ENCODE measurements around the gene APCDD1L. TPM values are rescaled to one million over a fixed set of nuclear protein-coding genes. Genes with fewer than 3 reads are reported as not detected.
"Not testable (repeated sequence)": the region's sequence is repeated elsewhere in the genome, so short reads cannot be mapped to it uniquely, and the experiment has no call there.

The APCDD1L gene
- total RNA-seq, 1 donor from 2014 or later: 5.1 TPM

DNA sequence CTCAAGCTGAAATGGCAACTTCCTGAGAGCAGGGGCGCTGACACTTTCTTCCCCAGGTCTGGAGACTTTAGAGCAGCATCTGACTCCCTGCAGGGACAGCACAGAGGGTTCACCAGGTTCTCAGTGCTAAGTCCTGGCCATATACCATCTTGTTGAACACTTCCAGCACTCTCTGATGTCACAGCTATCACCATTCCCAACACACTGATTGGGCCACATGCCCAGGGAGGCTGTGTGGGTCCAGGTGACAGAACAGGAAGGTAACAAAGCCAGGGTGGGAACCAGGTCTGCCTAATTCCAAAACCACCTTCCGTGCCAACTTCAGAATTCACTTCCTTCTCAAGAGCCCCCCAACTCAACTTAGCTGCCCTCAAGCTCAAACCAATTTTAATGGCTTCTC is 4.3 kb downstream of the APCDD1L start:
- no peak for DNase-seq (ENCODE audit: low read depth)
- Histone ChIP-seq H3K36me3 (ENCODE audit: control insufficient read depth, insufficient read depth, low read length) (no peaks in the 10 kb centered on the region), H3K4me3 (ENCODE audit: low read depth, low read length) (no peak overlapping the region), H3K27me3 (ENCODE audit: control insufficient read depth, insufficient read depth, low read length) (peaks cover 15% of the 10 kb centered on the region)
- TF ChIP-seq, protein P1, sequence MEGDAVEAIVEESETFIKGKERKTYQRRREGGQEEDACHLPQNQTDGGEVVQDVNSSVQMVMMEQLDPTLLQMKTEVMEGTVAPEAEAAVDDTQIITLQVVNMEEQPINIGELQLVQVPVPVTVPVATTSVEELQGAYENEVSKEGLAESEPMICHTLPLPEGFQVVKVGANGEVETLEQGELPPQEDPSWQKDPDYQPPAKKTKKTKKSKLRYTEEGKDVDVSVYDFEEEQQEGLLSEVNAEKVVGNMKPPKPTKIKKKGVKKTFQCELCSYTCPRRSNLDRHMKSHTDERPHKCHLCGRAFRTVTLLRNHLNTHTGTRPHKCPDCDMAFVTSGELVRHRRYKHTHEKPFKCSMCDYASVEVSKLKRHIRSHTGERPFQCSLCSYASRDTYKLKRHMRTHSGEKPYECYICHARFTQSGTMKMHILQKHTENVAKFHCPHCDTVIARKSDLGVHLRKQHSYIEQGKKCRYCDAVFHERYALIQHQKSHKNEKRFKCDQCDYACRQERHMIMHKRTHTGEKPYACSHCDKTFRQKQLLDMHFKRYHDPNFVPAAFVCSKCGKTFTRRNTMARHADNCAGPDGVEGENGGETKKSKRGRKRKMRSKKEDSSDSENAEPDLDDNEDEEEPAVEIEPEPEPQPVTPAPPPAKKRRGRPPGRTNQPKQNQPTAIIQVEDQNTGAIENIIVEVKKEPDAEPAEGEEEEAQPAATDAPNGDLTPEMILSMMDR (IDR thresholded peaks at IDR 0.05; ENCODE audit: insufficient read depth, low read length, poor library complexity, severe bottlenecking): no peak

DNA sequence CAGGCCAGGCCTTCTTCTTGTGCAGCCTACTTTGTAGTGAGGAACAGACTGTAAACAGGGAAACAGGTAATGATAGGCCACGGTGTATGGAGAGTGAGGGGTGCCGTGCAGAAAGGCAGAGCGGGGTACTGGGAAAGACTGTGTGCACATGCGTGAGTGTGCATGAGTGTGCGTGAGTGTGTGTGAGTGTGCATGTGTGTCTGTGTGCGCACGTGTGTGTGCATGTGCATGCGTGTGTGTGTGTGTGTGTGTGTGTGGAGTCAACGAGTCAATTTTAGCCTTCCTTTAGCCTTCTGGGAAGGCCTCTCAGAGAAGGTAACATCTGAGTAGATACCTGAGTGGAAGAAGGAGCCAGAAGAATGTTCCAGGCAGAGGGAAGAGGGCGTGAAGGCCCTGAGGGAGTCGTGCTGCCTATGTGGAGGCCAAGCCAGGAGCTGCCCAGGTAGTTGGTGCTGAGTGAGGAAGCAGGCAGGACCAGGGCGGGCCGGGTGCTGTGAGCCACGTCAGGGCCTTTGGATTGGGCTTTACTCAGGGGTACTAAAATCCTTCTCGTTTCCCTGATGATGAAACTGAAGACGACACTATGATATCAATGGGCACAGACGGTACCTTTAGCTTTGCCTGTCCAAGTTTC is 6.3 kb downstream of the APCDD1L start:
- Histone ChIP-seq H3K4me3 (ENCODE audit: low read depth, low read length) (no peak overlapping the region), H3K27me3 (ENCODE audit: control insufficient read depth, insufficient read depth, low read length) (peaks cover 3% of the 10 kb centered on the region), H3K36me3 (ENCODE audit: control insufficient read depth, insufficient read depth, low read length) (no peaks in the 10 kb centered on the region)
- no peak for DNase-seq (ENCODE audit: low read depth)
- TF ChIP-seq, protein P1 (IDR thresholded peaks at IDR 0.05; ENCODE audit: insufficient read depth, low read length, poor library complexity, severe bottlenecking): no peak

DNA sequence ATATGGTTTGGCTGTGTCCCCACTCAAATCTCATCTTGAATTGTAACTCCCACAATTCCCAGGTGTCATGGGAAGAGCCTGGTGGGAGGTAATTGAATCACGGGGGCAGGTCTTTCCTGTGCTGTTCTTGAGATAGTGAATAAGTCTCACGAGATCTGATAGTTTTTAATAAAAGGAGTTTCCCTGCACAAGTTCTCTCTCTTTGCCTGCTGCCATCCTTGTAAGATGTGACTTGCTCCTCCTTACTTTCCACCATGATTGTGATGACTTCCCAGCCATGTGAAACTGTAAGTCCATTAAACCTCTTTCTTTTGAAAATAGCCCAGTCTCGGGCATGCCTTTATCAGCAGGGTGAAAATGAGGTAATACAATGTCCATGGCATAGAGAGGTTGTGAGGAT is 8.2 kb downstream of the APCDD1L start:
- H3K4me3 ChIP-seq (ENCODE audit: low read depth, low read length); H3K27me3 ChIP-seq (ENCODE audit: control insufficient read depth, insufficient read depth, low read length); DNase-seq (ENCODE audit: low read depth); H3K36me3 ChIP-seq (ENCODE audit: control insufficient read depth, insufficient read depth, low read length): not testable (repeated sequence)

DNA sequence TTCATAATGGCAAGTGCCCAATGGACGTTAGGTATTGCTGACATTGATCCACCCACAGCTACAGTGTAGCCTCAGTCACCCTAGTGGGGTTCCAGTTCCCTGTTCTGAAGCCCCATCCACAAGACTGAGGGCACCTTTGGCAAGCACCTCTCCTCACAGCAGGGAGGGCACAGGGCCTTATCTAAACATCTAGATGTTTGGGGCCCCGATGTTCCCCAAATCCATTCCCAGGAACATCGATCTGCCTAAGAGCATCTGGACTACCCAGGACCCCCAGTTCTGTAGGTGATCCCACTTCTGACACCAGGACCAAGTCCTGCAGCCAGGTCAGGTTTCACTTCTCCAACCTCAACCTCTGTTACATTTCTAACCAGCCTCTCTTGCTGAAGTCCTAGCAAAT is 10.6 kb downstream of the APCDD1L start:
- TF ChIP-seq, protein P1 (IDR thresholded peaks at IDR 0.05; ENCODE audit: insufficient read depth, low read length, poor library complexity, severe bottlenecking): no peak
- no peak overlapping the region for H3K4me3 ChIP-seq (ENCODE audit: low read depth, low read length)
- no peak for DNase-seq (ENCODE audit: low read depth)
- H3K36me3 ChIP-seq (ENCODE audit: control insufficient read depth, insufficient read depth, low read length): no peaks in the 10 kb centered on the region
- no peaks in the 10 kb centered on the region for H3K27me3 ChIP-seq (ENCODE audit: control insufficient read depth, insufficient read depth, low read length)

DNA sequence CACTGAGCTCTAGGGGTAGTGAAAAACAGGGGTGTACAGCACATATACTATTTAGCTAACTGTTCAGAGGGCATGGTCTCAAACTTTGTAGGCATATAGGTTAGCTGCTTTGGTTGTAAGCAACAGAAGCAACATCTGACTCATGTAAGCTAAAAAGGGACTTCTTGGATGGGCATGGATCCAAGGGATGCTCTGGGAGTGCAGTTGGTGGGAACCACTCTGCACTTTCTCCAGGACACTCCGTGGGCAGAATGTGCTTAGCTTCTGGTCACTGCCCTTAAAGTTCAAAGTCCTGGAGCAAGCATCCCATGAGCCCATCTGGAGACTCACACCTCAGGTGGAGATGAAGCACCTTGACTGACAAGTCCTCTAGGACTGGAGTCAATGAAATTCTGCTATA is 11.5 kb downstream of the APCDD1L start:
- Histone ChIP-seq H3K4me3 (ENCODE audit: low read depth, low read length) (no peak overlapping the region), H3K27me3 (ENCODE audit: control insufficient read depth, insufficient read depth, low read length) (no peaks in the 10 kb centered on the region), H3K36me3 (ENCODE audit: control insufficient read depth, insufficient read depth, low read length) (no peaks in the 10 kb centered on the region)
- TF ChIP-seq, protein P1 (IDR thresholded peaks at IDR 0.05; ENCODE audit: insufficient read depth, low read length, poor library complexity, severe bottlenecking): no peak
- DNase-seq (ENCODE audit: low read depth): no peak

DNA sequence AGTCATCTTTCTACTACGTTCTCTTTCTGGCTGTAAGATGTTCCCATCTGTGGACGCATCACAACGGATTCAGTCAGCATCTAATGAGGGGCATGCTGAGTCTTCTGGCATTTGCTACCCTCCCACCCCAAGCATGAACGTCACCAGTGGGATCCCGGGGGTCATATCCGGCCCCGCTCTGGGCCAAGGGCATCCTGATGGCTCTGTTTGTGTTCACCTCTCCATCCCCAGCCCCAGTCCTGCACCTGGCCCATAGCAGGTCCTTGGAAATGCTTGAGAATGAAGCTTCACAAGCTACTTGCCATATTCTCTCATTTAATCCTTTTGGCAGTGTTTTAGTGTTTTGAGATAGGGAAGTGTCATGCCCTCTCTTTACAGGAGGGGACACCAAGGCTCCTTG is 14.9 kb downstream of the APCDD1L start:
- H3K36me3 ChIP-seq (ENCODE audit: control insufficient read depth, insufficient read depth, low read length): no peaks in the 10 kb centered on the region
- no peak for DNase-seq (ENCODE audit: low read depth)
- TF ChIP-seq, protein P1 (IDR thresholded peaks at IDR 0.05; ENCODE audit: insufficient read depth, low read length, poor library complexity, severe bottlenecking): no peak
- H3K4me3 ChIP-seq (ENCODE audit: low read depth, low read length): no peak overlapping the region
- no peaks in the 10 kb centered on the region for H3K27me3 ChIP-seq (ENCODE audit: control insufficient read depth, insufficient read depth, low read length)

Data from kidney epithelial cell (primary cell).